Breast epithelium (tissue), 4 donors: ENCODE measurements around the gene MEIS3. TPM values are rescaled to one million over a fixed set of nuclear protein-coding genes. Genes with fewer than 3 reads are reported as not detected.

Experiments used
- DNase-seq, 2 donors: peaks; one replicate each; pipeline ENCODE4 v3.0.0-alpha.2; 2019; ENCODE audit warnings: low spot score in 2 of 2
- H3K27ac ChIP-seq, 2 donors: fragments of 200-600 bp; sonication (generic) in 1 of 2; one replicate each; pipeline ENCODE4 v1.5.1; 2016 to 2019; ENCODE audit warnings: mild to moderate bottlenecking in 1 of 2
- H3K27me3 ChIP-seq, 2 donors: fragments of 200-600 bp; sonication (generic) in 1 of 2; one replicate each; pipeline versions ENCODE4 v1.5.1 to v1.6.0; 2017 to 2019; ENCODE audit warnings: control low read depth in 1 of 2, mild to moderate bottlenecking in 1 of 2
- H3K36me3 ChIP-seq: fragments of 200-600 bp; one replicate; pipeline ENCODE4 v1.5.1; 2019
- H3K4me1 ChIP-seq, 2 donors: fragments of 200-600 bp; sonication (generic); one replicate each; pipeline ENCODE4 v1.5.1; 2016 to 2019; ENCODE audit warnings: control low read depth in 1 of 2
- H3K4me3 ChIP-seq, 3 donors: fragments of 200-600 bp; sonication (generic); 1 replicate in 2 of 3; 2 replicates in 1 of 3; pipeline ENCODE4 v1.5.1; 2016 to 2019; ENCODE audit warnings: mild to moderate bottlenecking in 3 of 3, moderate library complexity in 2 of 3
- H3K9me3 ChIP-seq, 2 donors: fragments of 200-600 bp; sonication (generic) in 1 of 2; one replicate each; pipeline ENCODE4 v1.5.1; 2016 to 2019; ENCODE audit warnings: control low read depth in 1 of 2
- POLR2A ChIP-seq: fragments of 450-650 bp; IDR thresholded peaks from one replicate; pipeline ENCODE4 v1.6.1; 2016; ENCODE audit warnings: antibody characterized with exemption, mild to moderate bottlenecking, moderate library complexity
- POLR2AphosphoS5 ChIP-seq, 3 donors: sonication (generic); formaldehyde crosslinking; IDR thresholded peaks; one replicate each; pipeline ENCODE4 v1.6.1; 2017; ENCODE audit warnings: antibody characterized with exemption in 3 of 3
- intact Hi-C: fragments of 100-400 bp; cut with DNase I; formaldehyde crosslinking; loops from one replicate; pipeline ENCODE4 v1.15.1; 2023; ENCODE audit warnings: low total_unique reads
- total RNA-seq, 3 donors: library from RNA; depleted of rRNA; stranded (reverse); fragments of >200 nt; gene quantifications; one replicate each; pipeline ENCODE4 v1.1.0, GENCODE V29; 2016
- TF ChIP-seq, protein P1 (sequence below), 3 donors: fragments of 450-650 bp; IDR thresholded peaks; one replicate each; pipeline ENCODE4 v1.5.1; 2016 to 2017; ENCODE audit warnings: antibody characterized with exemption in 3 of 3, mild to moderate bottlenecking in 3 of 3, moderate library complexity in 3 of 3

The MEIS3 gene
- 10 to 100 TPM; 13.1 to 41.6 (median 17.1) TPM for total RNA-seq

DNA sequence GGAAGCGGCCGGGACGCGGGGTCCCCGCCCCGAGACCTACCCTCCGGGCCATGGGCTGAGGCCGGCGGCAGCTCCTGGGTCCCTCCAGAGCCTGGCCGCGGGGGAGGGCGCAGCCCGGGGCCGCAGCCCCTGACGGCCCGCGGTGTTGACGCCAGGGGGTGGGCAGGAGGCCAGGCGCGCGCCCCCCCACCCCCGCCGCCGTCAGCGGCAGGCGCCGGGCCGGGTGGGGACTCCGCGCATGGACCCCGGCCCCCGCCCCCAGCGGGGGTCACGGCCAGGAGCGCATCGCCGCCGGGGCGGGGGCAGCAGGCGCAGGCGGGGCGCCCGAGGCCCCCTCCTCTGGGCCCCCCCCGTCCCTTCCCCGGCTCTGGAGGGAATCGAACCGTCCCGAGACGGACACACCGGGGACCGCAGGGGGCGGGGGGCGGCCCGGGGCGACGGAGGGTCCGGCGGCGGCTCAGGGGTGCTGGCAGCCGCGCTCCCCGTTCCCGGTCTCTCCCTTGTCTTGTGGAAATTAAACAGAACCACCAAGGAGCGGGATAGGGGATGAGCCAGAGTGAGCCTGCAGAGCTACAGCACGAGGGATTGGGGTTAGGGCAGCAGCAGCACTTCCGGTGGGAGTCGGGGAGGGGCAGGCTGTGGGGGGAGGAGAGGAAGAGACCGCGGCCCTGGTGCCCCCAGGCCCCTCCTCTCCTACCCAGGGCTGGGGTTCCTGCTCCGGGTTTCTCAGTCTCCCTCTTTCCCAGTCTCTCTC is at the start of gene MEIS3:
MEIS3 (minus strand) TSS at position 498 of the 754 bp plus-strand sequence; CDS start at position 52, 446 bp downstream.
- intact Hi-C loops = no loop called here
- Histone ChIP-seq H3K36me3 (no peaks in the 10 kb centered on the region), H3K4me1 (no peaks in the 10 kb centered on the region), H3K9me3 (no peaks in the 10 kb centered on the region), H3K4me3 (peak within 1 kb of the TSS; percentile 63 to 86 (median 65)), H3K27ac (peak within 1 kb of the TSS in 1 of 2 donors; percentile 38), H3K27me3 (peaks cover 6 to 50% of the 10 kb centered on the region in 2 donors)
- no peak for DNase-seq
- TF ChIP-seq POLR2AphosphoS5 (IDR thresholded peaks at IDR 0.05) (no peak), POLR2A (no peak)
- TF ChIP-seq, protein P1, sequence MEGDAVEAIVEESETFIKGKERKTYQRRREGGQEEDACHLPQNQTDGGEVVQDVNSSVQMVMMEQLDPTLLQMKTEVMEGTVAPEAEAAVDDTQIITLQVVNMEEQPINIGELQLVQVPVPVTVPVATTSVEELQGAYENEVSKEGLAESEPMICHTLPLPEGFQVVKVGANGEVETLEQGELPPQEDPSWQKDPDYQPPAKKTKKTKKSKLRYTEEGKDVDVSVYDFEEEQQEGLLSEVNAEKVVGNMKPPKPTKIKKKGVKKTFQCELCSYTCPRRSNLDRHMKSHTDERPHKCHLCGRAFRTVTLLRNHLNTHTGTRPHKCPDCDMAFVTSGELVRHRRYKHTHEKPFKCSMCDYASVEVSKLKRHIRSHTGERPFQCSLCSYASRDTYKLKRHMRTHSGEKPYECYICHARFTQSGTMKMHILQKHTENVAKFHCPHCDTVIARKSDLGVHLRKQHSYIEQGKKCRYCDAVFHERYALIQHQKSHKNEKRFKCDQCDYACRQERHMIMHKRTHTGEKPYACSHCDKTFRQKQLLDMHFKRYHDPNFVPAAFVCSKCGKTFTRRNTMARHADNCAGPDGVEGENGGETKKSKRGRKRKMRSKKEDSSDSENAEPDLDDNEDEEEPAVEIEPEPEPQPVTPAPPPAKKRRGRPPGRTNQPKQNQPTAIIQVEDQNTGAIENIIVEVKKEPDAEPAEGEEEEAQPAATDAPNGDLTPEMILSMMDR (IDR thresholded peaks at IDR 0.05) = no peak

DNA sequence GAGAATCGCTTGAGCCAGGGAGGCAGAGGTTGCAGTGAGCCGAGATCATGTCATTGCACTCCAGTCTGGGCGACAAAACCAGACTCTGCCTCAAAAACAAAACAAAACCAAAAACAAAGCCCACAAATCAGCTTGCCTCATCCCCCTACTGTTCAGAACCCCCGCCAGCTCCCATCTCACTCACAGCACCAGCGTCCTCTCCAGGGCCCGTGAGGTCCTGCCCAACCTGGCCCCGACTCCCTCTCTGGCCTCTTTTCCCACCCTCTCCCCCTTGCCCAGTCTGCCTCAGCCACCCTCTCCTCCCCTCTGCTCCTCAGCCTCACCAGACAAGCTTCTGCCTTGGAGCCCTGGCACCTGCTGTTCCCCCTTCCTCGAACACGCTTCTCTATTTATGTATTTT is 48.6 kb upstream of the MEIS3 start:
- Histone ChIP-seq H3K27ac (no peak overlapping the region), H3K27me3 (peaks cover 0 to 40% of the 10 kb centered on the region in 2 donors), H3K9me3 (no peaks in the 10 kb centered on the region), H3K36me3 (no peaks in the 10 kb centered on the region), H3K4me1 (peaks cover 0 to 10% of the 10 kb centered on the region in 2 donors), H3K4me3 (no peak overlapping the region)
- intact Hi-C loops = no loop called here
- DNase-seq = no peak
- TF ChIP-seq, protein P1 (IDR thresholded peaks at IDR 0.05) = no peak
- TF ChIP-seq POLR2A (no peak), POLR2AphosphoS5 (IDR thresholded peaks at IDR 0.05) (no peak)

DNA sequence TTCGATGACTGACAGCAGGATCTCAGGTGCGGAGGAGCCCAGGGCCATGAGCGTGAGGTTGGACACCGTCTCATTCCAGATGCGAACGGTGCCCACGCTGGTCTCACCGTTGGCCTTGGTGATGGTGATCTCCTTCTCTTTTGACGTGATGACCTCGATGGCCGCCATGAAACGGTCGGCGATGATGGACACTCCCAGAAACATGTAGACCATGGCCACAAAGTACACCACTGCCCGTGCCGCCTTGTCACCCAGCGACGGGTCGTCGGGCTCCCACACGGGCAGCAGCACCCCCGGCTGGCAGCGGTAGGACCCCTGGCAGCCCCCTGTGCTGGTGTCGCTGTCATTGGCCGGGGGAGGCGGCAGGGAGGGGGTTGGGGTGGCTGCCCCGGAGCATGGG is 46.6 kb upstream of the MEIS3 start:
- Histone ChIP-seq H3K36me3 (no peaks in the 10 kb centered on the region), H3K4me1 (no peaks in the 10 kb centered on the region), H3K27me3 (peaks cover 0 to 35% of the 10 kb centered on the region in 2 donors), H3K9me3 (no peaks in the 10 kb centered on the region), H3K27ac (no peak overlapping the region), H3K4me3 (no peak overlapping the region)
- TF ChIP-seq POLR2AphosphoS5 (IDR thresholded peaks at IDR 0.05) (no peak), POLR2A (no peak)
- TF ChIP-seq, protein P1 (IDR thresholded peaks at IDR 0.05) = no peak
- DNase-seq = no peak
- intact Hi-C loops = no loop called here

GRCh38 chr19:47464675-47465419 is 45.5 kb upstream of the MEIS3 start:
- Histone ChIP-seq H3K36me3 (no peaks in the 10 kb centered on the region), H3K9me3 (no peaks in the 10 kb centered on the region), H3K4me1 (no peaks in the 10 kb centered on the region), H3K27ac (no peak overlapping the region), H3K27me3 (peaks cover 0 to 35% of the 10 kb centered on the region in 2 donors), H3K4me3 (no peak overlapping the region)
- no peak for DNase-seq
- intact Hi-C loops = no loop called here
- TF ChIP-seq, protein P1 (IDR thresholded peaks at IDR 0.05) = no peak

DNA sequence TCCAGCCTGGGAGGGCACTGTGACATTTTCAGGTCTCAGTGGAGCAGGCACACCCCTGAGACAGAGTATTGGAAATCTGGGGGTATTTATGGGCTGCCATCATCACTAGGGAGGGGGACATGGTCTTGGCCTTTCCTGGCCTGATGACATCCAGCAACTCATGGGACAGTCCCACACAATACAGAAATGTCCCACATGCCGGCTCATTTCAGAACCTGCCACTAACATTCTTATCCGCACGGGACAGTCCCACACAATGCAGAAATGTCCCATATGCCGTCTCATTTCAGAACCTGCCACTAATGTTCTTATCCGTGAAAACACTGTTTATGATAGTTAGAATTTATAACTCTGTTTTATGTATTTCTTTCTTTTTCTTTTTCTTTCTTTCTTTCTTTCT is 42.5 kb upstream of the MEIS3 start:
- Histone ChIP-seq H3K4me3 (no peak overlapping the region), H3K36me3 (no peaks in the 10 kb centered on the region), H3K4me1 (peaks cover 0 to 4% of the 10 kb centered on the region in 2 donors), H3K27me3 (peaks cover 6 to 55% of the 10 kb centered on the region in 2 donors), H3K9me3 (no peaks in the 10 kb centered on the region), H3K27ac (no peak overlapping the region)
- no peak for DNase-seq
- TF ChIP-seq POLR2AphosphoS5 (IDR thresholded peaks at IDR 0.05) (no peak), POLR2A (no peak)
- TF ChIP-seq, protein P1 (IDR thresholded peaks at IDR 0.05) = no peak
- intact Hi-C loops = no loop called here
